Endodermal cell (in vitro differentiated cells): ENCODE measurements around the gene COL1A2. TPM values are rescaled to one million over a fixed set of nuclear protein-coding genes. Genes with fewer than 3 reads are reported as not detected.

ENCODE experiments used
- DNase-seq: peaks from one replicate; pipeline ENCODE4 v3.0.0-alpha.2; 2017
- H3K27ac ChIP-seq: 2 replicates; pipeline ENCODE4 v1.5.1; 2013; ENCODE audit warnings: mild to moderate bottlenecking, low read depth, low read length, moderate library complexity
- H3K27me3 ChIP-seq: 2 replicates; pipeline ENCODE4 v1.6.1; 2013; ENCODE audit warnings: mild to moderate bottlenecking, low read length, moderate library complexity; ENCODE audit not compliant: insufficient read depth, control insufficient read depth, poor library complexity, severe bottlenecking
- H3K36me3 ChIP-seq: 2 replicates; pipeline ENCODE4 v1.7.0; 2013; ENCODE audit warnings: mild to moderate bottlenecking, low read length, moderate library complexity; ENCODE audit not compliant: control insufficient read depth, insufficient read depth
- H3K4me1 ChIP-seq: one replicate; pipeline ENCODE4 v1.7.0; 2013; ENCODE audit warnings: low read length; ENCODE audit not compliant: control insufficient read depth, insufficient read depth
- H3K4me3 ChIP-seq: 2 replicates; pipeline ENCODE4 v1.5.1; 2013; ENCODE audit warnings: mild to moderate bottlenecking, low read length, moderate library complexity
- H3K9ac ChIP-seq: 2 replicates; pipeline ENCODE4 v1.6.1; 2013; ENCODE audit warnings: mild to moderate bottlenecking, low read length, moderate library complexity; ENCODE audit not compliant: poor library complexity, severe bottlenecking; ENCODE audit errors: extremely low read depth
- H3K9me3 ChIP-seq: 2 replicates; pipeline ENCODE4 v1.6.1; 2013; ENCODE audit warnings: mild to moderate bottlenecking, low read length, moderate library complexity; ENCODE audit not compliant: control insufficient read depth
- H3K27ac Mint-ChIP-seq: 2 replicates; pipeline ENCODE4 v1.8.0; 2020; ENCODE audit warnings: mixed read lengths
- H3K27me3 Mint-ChIP-seq: 2 replicates; pipeline ENCODE4 v1.8.0; 2021; ENCODE audit warnings: mild to moderate bottlenecking, mixed read lengths; ENCODE audit not compliant: insufficient read depth
- H3K36me3 Mint-ChIP-seq: 2 replicates; pipeline ENCODE4 v1.8.0; 2020; ENCODE audit warnings: low read depth, mixed read lengths
- H3K4me1 Mint-ChIP-seq: 2 replicates; pipeline ENCODE4 v1.8.0; 2020; ENCODE audit warnings: mixed read lengths
- H3K4me3 Mint-ChIP-seq: 2 replicates; pipeline ENCODE4 v1.8.0; 2020; ENCODE audit warnings: mild to moderate bottlenecking, moderate library complexity, mixed read lengths
- H3K9me3 Mint-ChIP-seq: 2 replicates; pipeline ENCODE4 v1.8.0; 2020; ENCODE audit warnings: mild to moderate bottlenecking, mixed read lengths
- WGBS, 2 experiments: methylation state at CpG; one replicate each; pipeline versions ENCODE4 v1.1.5 to v1.1.7; 2013; ENCODE audit warnings: missing lambda C conversion rate in 2 of 2, mixed read lengths in 1 of 2; ENCODE audit not compliant: insufficient coverage in 1 of 2, insufficient read length in 1 of 2; 5-methylcytosine and 5-hydroxymethylcytosine counted together
- total RNA-seq, 2 donors: library from RNA; stranded (reverse); fragmentation: NEBNext Ultra II Directional in 1 of 2; extraction: Animal tissue kit (Norgen Biotek cat#: 25700) in 1 of 2; gene quantifications; 2 replicates in 1 of 2; 3 replicates in 1 of 2; pipeline ENCODE4 v1.2.1, GENCODE V29; 2021
- TF ChIP-seq, protein P1 (sequence below): fragments of 200-600 bp; sonication (generic); conservative IDR thresholded peaks from 2 replicates; pipeline ENCODE4 v1.5.0; 2021; ENCODE audit warnings: antibody characterized with exemption, mild to moderate bottlenecking

COL1A2 gene
- total RNA-seq, 2 donors from 2014 or later = 42.2 to 99.7 TPM

DNA sequence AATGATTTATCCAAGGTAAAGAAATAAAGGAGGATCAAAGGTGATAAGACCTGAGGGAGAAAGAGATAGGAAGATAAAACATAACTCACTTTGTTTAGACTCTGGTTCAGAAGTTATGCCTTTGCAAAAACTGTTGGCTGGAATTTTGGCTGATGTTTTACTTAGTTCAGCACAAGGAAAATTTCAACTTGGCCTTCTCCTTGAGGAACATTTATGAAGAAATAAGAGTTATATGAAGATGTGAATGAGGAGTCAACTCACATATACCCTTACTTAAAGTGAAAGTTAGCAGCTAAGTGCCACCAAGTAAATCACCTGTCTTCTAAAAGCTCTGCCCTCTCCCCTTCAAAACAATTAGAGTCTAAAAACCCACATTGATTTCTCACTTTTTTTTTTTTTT, 39.7 kb upstream of the COL1A2 start:
- Histone ChIP-seq H3K36me3 (no peaks in the 10 kb centered on the region), H3K9me3 (no peaks in the 10 kb centered on the region), H3K4me1 (no peaks in the 10 kb centered on the region), H3K27ac (no peak overlapping the region), H3K9ac (no peak overlapping the region), H3K4me3 (no peak overlapping the region), H3K27me3 (no peaks in the 10 kb centered on the region)
- DNase-seq = no peak
- Mint-ChIP-seq H3K4me1 (peaks cover 14% of the 10 kb centered on the region), H3K27me3 (no peaks in the 10 kb centered on the region), H3K4me3 (no peak overlapping the region), H3K36me3 (no peaks in the 10 kb centered on the region), H3K27ac (no peak overlapping the region), H3K9me3 (peaks cover 7% of the 10 kb centered on the region)
- TF ChIP-seq, protein P1, sequence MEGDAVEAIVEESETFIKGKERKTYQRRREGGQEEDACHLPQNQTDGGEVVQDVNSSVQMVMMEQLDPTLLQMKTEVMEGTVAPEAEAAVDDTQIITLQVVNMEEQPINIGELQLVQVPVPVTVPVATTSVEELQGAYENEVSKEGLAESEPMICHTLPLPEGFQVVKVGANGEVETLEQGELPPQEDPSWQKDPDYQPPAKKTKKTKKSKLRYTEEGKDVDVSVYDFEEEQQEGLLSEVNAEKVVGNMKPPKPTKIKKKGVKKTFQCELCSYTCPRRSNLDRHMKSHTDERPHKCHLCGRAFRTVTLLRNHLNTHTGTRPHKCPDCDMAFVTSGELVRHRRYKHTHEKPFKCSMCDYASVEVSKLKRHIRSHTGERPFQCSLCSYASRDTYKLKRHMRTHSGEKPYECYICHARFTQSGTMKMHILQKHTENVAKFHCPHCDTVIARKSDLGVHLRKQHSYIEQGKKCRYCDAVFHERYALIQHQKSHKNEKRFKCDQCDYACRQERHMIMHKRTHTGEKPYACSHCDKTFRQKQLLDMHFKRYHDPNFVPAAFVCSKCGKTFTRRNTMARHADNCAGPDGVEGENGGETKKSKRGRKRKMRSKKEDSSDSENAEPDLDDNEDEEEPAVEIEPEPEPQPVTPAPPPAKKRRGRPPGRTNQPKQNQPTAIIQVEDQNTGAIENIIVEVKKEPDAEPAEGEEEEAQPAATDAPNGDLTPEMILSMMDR = no peak

DNA sequence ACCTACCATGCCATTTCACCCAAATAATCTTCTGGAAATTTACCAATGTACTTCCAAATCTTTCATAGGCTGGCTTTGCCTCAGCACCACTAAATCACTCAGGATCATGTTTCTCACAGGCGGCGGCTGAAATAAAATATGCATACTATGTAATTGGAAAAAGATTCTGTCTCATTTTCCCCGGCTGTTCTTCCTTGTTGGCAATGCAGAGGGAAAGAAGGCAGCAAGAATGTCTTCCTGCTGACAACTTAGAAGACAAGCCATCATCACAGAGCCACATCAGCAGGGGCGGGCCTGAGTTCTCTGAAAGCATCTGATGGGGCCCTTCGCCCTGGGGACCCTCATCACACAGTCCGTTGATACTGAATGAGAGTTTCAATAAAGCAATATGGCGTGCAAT, 39.2 kb upstream of the COL1A2 start:
- H3K27ac ChIP-seq = no peak overlapping the region
- Mint-ChIP-seq H3K4me3 (no peak overlapping the region), H3K27me3 (no peaks in the 10 kb centered on the region), H3K36me3 (no peaks in the 10 kb centered on the region), H3K4me1 (peaks cover 15% of the 10 kb centered on the region), H3K9me3 (peaks cover 7% of the 10 kb centered on the region), H3K27ac (no peak overlapping the region)
- no peak overlapping the region for H3K9ac ChIP-seq
- H3K36me3 ChIP-seq = no peaks in the 10 kb centered on the region
- H3K4me3 ChIP-seq = no peak overlapping the region
- DNase-seq = no peak
- no peaks in the 10 kb centered on the region for H3K27me3 ChIP-seq
- TF ChIP-seq, protein P1 = no peak
- H3K4me1 ChIP-seq = no peaks in the 10 kb centered on the region
- no peaks in the 10 kb centered on the region for H3K9me3 ChIP-seq
- 90 to 95% methylated on average over 4 to 7 of the region's 7 CpGs for WGBS, 2 experiments

DNA sequence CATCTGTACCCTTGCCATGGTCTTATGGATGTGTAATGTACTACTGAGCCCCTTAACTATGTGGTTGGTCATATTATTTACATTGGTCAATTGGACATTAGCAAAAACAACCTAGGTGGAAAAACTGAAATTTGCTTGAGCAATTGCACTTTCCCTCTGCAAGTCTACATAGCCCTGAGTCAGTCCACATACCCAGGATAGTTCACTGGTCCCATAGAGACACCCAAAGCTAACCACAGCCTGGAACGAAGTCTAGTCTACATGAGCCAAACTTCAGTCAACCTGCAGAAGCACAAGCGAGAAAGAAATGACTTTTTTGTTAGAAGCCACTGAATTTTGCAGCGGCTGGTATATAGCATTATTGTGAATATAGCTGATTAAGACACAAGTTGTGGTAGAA, 37.6 kb upstream of the COL1A2 start:
- Histone ChIP-seq H3K27ac (no peak overlapping the region), H3K9me3 (no peaks in the 10 kb centered on the region), H3K36me3 (no peaks in the 10 kb centered on the region), H3K4me1 (no peaks in the 10 kb centered on the region), H3K27me3 (no peaks in the 10 kb centered on the region), H3K4me3 (no peak overlapping the region), H3K9ac (no peak overlapping the region)
- DNase-seq = no peak
- H3K4me3 Mint-ChIP-seq = no peak overlapping the region
- H3K9me3 Mint-ChIP-seq = peaks cover 7% of the 10 kb centered on the region
- TF ChIP-seq, protein P1 = no peak
- H3K36me3 Mint-ChIP-seq = no peaks in the 10 kb centered on the region
- H3K27ac Mint-ChIP-seq = no peak overlapping the region
- H3K4me1 Mint-ChIP-seq = peaks cover 6% of the 10 kb centered on the region
- 96 to 100% methylated on average over 2 to 3 of the region's 3 CpGs for WGBS, 2 experiments
- H3K27me3 Mint-ChIP-seq = no peaks in the 10 kb centered on the region
